Esophagus squamous epithelium (tissue), 4 donors: ENCODE measurements around the gene BCL7A.

Source experiments
- CTCF ChIP-seq, 6 experiments: fragments of 450-650 bp in 4 of 6; fragments of 200-600 bp in 2 of 6; sonication (generic) in 2 of 6; IDR thresholded peaks; one replicate each; pipeline ENCODE4 v1.5.1; 2016 to 2019; ENCODE audit warnings: antibody characterized with exemption in 6 of 6, mild to moderate bottlenecking in 4 of 6, moderate library complexity in 4 of 6
- POLR2A ChIP-seq, 4 donors: fragments of 450-650 bp; IDR thresholded peaks; one replicate each; pipeline ENCODE4 v1.6.1; 2017; ENCODE audit warnings: antibody characterized with exemption in 4 of 4, mild to moderate bottlenecking in 4 of 4, moderate library complexity in 3 of 4

- TF ChIP-seq CTCF (IDR thresholded peaks at IDR 0.05), result no peak
- TF ChIP-seq POLR2A (IDR thresholded peaks at IDR 0.05), result no peak
Observed at GRCh38 chr12:122022393-122023338, 982 bp downstream of the BCL7A start.
